WTC11 (cell line): ENCODE results near the gene NAPB.

Experiments used
- ATF3 ChIP-seq: sonication (generic); formaldehyde crosslinking; conservative IDR thresholded peaks from 2 replicates; pipeline ENCODE4 v1.8.1; 2022; ENCODE audit warnings: mild to moderate bottlenecking, missing genetic modification reagents
- ETV6 ChIP-seq: sonication (generic); formaldehyde crosslinking; IDR thresholded peaks from 2 replicates; pipeline ENCODE4 v1.8.1; 2022; ENCODE audit warnings: mild to moderate bottlenecking, missing genetic modification reagents
- KAT7 ChIP-seq: sonication (generic); formaldehyde crosslinking; IDR thresholded peaks from 2 replicates; pipeline ENCODE4 v1.8.1; 2023; ENCODE audit warnings: missing genetic modification reagents, mild to moderate bottlenecking, borderline replicate concordance
- MAX ChIP-seq: sonication (generic); formaldehyde crosslinking; IDR thresholded peaks from 2 replicates; pipeline ENCODE4 v1.8.0; 2022; ENCODE audit warnings: mild to moderate bottlenecking, missing genetic modification reagents
- SMAD4 ChIP-seq: sonication (generic); formaldehyde crosslinking; IDR thresholded peaks from 2 replicates; pipeline ENCODE4 v1.8.0; 2022; ENCODE audit warnings: mild to moderate bottlenecking, missing genetic modification reagents
- TF ChIP-seq, protein P1 (sequence below): fragments of 200-600 bp; IDR thresholded peaks from 2 replicates; pipeline ENCODE4 v1.8.0; 2022; ENCODE audit warnings: antibody characterized with exemption
- TF ChIP-seq, protein P2 (sequence below): sonication (generic); formaldehyde crosslinking; IDR thresholded peaks from 2 replicates; pipeline ENCODE4 v1.8.1; 2023; ENCODE audit warnings: mild to moderate bottlenecking, missing genetic modification reagents, moderate library complexity

DNA sequence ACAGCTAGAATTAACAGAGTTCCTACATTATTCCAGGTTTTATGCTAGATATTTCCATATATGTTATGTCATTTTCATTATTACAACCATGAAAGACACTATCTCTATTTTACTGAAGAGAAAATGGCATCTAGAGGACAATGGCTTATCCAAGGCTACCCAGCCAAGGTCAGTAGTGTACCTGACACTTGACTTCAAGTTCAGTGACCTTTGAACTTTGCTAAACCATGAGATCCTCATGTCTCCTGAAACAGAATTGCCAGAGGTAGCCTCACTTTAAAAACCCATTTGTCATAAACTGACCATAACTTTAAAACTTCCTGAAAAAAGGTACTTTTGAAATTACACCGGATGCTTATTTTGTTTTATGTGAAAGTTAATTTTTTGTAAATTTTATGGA is 14.4 kb downstream of the NAPB start:
- no peak for TF ChIP-seq SMAD4 (CRISPR knock-in tag)
- no peak for TF ChIP-seq ATF3 (CRISPR knock-in tag)
- TF ChIP-seq, protein P1, sequence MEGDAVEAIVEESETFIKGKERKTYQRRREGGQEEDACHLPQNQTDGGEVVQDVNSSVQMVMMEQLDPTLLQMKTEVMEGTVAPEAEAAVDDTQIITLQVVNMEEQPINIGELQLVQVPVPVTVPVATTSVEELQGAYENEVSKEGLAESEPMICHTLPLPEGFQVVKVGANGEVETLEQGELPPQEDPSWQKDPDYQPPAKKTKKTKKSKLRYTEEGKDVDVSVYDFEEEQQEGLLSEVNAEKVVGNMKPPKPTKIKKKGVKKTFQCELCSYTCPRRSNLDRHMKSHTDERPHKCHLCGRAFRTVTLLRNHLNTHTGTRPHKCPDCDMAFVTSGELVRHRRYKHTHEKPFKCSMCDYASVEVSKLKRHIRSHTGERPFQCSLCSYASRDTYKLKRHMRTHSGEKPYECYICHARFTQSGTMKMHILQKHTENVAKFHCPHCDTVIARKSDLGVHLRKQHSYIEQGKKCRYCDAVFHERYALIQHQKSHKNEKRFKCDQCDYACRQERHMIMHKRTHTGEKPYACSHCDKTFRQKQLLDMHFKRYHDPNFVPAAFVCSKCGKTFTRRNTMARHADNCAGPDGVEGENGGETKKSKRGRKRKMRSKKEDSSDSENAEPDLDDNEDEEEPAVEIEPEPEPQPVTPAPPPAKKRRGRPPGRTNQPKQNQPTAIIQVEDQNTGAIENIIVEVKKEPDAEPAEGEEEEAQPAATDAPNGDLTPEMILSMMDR, result no peak
- no peak for TF ChIP-seq ETV6 (CRISPR knock-in tag)
- no peak for TF ChIP-seq KAT7 (CRISPR knock-in tag)
- TF ChIP-seq, protein P2, sequence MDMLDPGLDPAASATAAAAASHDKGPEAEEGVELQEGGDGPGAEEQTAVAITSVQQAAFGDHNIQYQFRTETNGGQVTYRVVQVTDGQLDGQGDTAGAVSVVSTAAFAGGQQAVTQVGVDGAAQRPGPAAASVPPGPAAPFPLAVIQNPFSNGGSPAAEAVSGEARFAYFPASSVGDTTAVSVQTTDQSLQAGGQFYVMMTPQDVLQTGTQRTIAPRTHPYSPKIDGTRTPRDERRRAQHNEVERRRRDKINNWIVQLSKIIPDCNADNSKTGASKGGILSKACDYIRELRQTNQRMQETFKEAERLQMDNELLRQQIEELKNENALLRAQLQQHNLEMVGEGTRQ (CRISPR knock-in tag), result no peak
- no peak for TF ChIP-seq MAX (CRISPR knock-in tag)
